HL-60 (cell line): ENCODE results near the gene FRAS1.

Experiments used
- DNase-seq, 2 experiments: peaks; one replicate each; pipeline ENCODE4 v3.0.0-alpha.2; 2010 to 2020; ENCODE audit warnings: low read depth in 1 of 2, low spot score in 1 of 2
- H3K27ac ChIP-seq: fragments of 250-450 bp; sonication (Bioruptor Pico); replicated peaks from 2 replicates; pipeline ENCODE4 v1.5.1; 2020; ENCODE audit warnings: mild to moderate bottlenecking, moderate library complexity
- H3K27me3 ChIP-seq: fragments of 250-450 bp; sonication (Bioruptor Pico); 2 replicates; pipeline ENCODE4 v1.5.1; 2021; ENCODE audit warnings: mild to moderate bottlenecking, moderate library complexity; ENCODE audit not compliant: insufficient read depth, poor library complexity, severe bottlenecking
- H3K4me3 ChIP-seq: replicated peaks from 2 replicates; pipeline ENCODE4 v1.5.1; 2011; ENCODE audit warnings: mild to moderate bottlenecking, control low read depth, low read length; ENCODE audit not compliant: insufficient read depth
- CTCF ChIP-seq: IDR thresholded peaks from one replicate; pipeline ENCODE4 v1.5.1; 2011; ENCODE audit warnings: low read length, control low read depth, inconsistent platforms; ENCODE audit not compliant: insufficient read depth
- GABPA ChIP-seq: IDR thresholded peaks from 2 replicates; pipeline ENCODE4 v1.6.1; 2012; ENCODE audit warnings: low read depth
- POLR2AphosphoS5 ChIP-seq: IDR thresholded peaks from 2 replicates; pipeline ENCODE4 v1.6.1; 2012; ENCODE audit warnings: low read depth
- REST ChIP-seq: IDR thresholded peaks from 2 replicates; pipeline ENCODE4 v1.6.1; 2012; ENCODE audit warnings: low read depth; ENCODE audit not compliant: insufficient replicate concordance
- SPI1 ChIP-seq: IDR thresholded peaks from 2 replicates; pipeline ENCODE4 v1.6.1; 2012; ENCODE audit warnings: low read depth, mild to moderate bottlenecking, borderline replicate concordance

The FRAS1 gene

GRCh38 chr4:78519962-78520361 lies 462.8 kb downstream of the FRAS1 start:
- no peak for DNase-seq
- no peak for TF ChIP-seq CTCF
- TF ChIP-seq SPI1: no peak
- TF ChIP-seq REST: no peak
- TF ChIP-seq GABPA: no peak
- no peak for TF ChIP-seq POLR2AphosphoS5
- H3K27ac ChIP-seq: no peak overlapping the region
- no peak overlapping the region for H3K4me3 ChIP-seq
- H3K27me3 ChIP-seq: peaks cover 8% of the 10 kb centered on the region

GRCh38 chr4:78520808-78521226 lies 463.7 kb downstream of the FRAS1 start:
- Histone ChIP-seq H3K27me3 (peaks cover 8% of the 10 kb centered on the region), H3K4me3 (no peak overlapping the region), H3K27ac (no peak overlapping the region)
- DNase-seq: no peak
- TF ChIP-seq POLR2AphosphoS5 (no peak), SPI1 (no peak), CTCF (no peak), REST (no peak), GABPA (no peak)

- Histone ChIP-seq H3K27ac (no peak overlapping the region), H3K4me3 (no peak overlapping the region), H3K27me3 (peaks cover 8% of the 10 kb centered on the region)
- TF ChIP-seq CTCF (no peak), REST (no peak), POLR2AphosphoS5 (no peak), GABPA (no peak), SPI1 (no peak)
- DNase-seq: no peak
Observed at GRCh38 chr4:78524009-78524408, 466.9 kb downstream of the FRAS1 start.
